Thymus (tissue), 11 donors: ENCODE results near the gene SETBP1. TPM values are rescaled to one million over a fixed set of nuclear protein-coding genes. Genes with fewer than 3 reads are reported as not detected.

Source experiments
- DNase-seq, 9 donors: peaks; one replicate each; pipeline ENCODE4 v3.0.0-alpha.2; 2013; ENCODE audit warnings: low spot score in 9 of 9, low read depth in 6 of 9, missing footprints in 1 of 9
- H3K27ac ChIP-seq, 2 donors: one replicate each; pipeline ENCODE4 v1.5.1; 2013; ENCODE audit warnings: control low read depth in 1 of 2, low read depth in 1 of 2, low read length in 1 of 2, mild to moderate bottlenecking in 1 of 2, moderate library complexity in 1 of 2
- H3K27me3 ChIP-seq, 2 donors: one replicate each; pipeline ENCODE4 v1.5.1; 2013; ENCODE audit warnings: low read length in 1 of 2; ENCODE audit not compliant: control insufficient read depth in 2 of 2, insufficient read depth in 1 of 2
- H3K36me3 ChIP-seq, 2 donors: one replicate each; pipeline ENCODE4 v1.5.1; 2013; ENCODE audit warnings: low read length in 1 of 2, mild to moderate bottlenecking in 1 of 2, moderate library complexity in 1 of 2; ENCODE audit not compliant: control insufficient read depth in 2 of 2, insufficient read depth in 2 of 2
- H3K4me1 ChIP-seq, 2 donors: one replicate each; pipeline ENCODE4 v1.5.1; 2013; ENCODE audit warnings: low read length in 2 of 2; ENCODE audit not compliant: control insufficient read depth in 2 of 2, insufficient read depth in 2 of 2
- H3K4me3 ChIP-seq, 2 donors: one replicate each; pipeline ENCODE4 v1.5.1; 2013; ENCODE audit warnings: low read length in 2 of 2, control low read depth in 1 of 2, mild to moderate bottlenecking in 1 of 2
- H3K9me3 ChIP-seq, 2 donors: one replicate each; pipeline ENCODE4 v1.5.1; 2013; ENCODE audit warnings: low read length in 1 of 2, mild to moderate bottlenecking in 1 of 2; ENCODE audit not compliant: control insufficient read depth in 2 of 2, insufficient read depth in 1 of 2
- WGBS: extraction: QIAGEN DNeasy Blood & Tissue Kit; methylation state at CpG from one replicate; pipeline ENCODE4 v1.1.7; 2013; 5-methylcytosine and 5-hydroxymethylcytosine counted together
- polyA plus RNA-seq: library from polyadenylated mRNA; stranded (reverse); fragments of 200-250 nt; gene quantifications from one replicate; pipeline ENCODE4 v1.2.3, GENCODE V29; 2013
- total RNA-seq: library from RNA; stranded (reverse); fragments of 120-200 nt; gene quantifications from one replicate; pipeline ENCODE4 v1.2.4, GENCODE V29; 2013
- donor health status: healthy.

The SETBP1 gene
- total and polyA plus RNA-seq, 2 donors: 3.3 to 8.5 TPM

DNA sequence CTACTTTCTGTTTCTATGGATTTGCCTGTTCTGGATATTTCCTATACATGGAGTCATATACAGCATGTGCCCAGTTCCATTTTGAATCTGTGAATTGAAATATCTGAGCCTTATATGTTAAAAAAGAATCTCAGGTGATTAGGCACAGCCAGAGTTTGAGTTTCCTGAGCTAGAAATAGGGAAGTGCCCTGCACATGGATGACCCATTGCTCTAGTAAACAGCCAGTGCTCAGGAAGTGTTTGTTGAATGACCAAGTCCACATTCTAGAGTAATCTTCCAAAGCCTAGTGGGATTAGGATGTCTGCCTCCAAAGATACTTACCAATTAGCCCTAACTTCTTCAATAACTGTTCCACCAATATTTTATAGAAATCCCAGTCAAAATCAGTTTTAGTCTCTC lies 165.8 kb downstream of the SETBP1 start:
- Histone ChIP-seq H3K9me3 (peaks cover 0 to 3% of the 10 kb centered on the region in 2 donors), H3K27me3 (no peaks in the 10 kb centered on the region), H3K4me1 (no peaks in the 10 kb centered on the region), H3K36me3 (no peaks in the 10 kb centered on the region), H3K27ac (no peak overlapping the region), H3K4me3 (no peak overlapping the region)
- DNase-seq: no peak

DNA sequence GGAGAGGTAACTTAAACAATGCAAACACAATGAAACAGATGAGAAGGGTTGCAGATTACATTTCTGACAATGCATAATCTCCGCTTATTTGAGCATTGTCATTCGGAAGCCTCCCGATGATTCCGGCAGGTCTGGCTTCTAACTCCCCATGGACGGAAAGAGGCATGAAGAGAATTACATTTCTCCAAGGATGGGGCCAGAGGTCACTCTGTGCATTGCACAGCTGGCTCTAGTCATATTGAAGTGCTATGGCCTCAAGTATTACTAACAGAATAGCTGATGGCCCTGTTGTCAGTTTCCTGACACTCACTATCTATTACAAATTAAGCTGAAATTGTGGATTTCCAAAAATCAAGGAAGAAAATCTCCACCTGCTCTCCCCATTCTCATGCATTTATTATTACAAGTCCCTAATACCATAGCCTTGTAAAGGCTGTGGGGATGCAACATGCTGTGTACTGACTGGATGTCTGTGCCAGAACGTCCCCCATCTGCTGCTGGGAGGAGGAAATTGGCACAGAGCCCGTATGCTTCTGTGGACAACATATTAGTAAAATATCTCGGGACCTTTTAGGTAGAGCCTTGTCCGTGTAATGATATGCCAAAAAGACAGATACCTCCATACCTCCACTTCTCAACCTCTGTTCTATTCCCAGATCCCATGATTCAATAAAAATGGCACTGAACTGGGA lies 168.1 kb downstream of the SETBP1 start:
- DNase-seq: no peak
- Histone ChIP-seq H3K27ac (no peak overlapping the region), H3K4me3 (no peak overlapping the region), H3K36me3 (no peaks in the 10 kb centered on the region), H3K4me1 (no peaks in the 10 kb centered on the region), H3K27me3 (no peaks in the 10 kb centered on the region), H3K9me3 (peaks cover 0 to 3% of the 10 kb centered on the region in 2 donors)
- 95% methylated on average over 9 of the region's 9 CpGs for WGBS

DNA sequence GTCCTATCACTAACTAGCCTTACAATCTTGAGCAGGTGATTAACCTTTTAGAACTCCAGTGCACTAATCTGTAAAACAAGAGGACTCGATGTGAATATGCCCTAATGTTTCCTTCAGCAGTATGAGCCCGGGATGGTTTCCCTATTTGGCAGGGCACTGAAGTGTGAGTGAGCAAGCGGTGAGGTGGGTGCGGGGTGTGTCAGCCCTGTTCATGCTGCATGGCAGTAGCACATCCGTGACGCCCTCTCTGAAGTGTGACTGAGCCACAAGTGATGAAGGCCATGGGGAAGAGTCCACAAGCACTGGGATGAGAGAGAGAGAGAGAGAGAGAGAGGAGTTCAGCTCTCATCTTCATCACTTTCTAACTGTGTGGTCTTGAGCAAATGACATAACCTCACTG lies 168.7 kb downstream of the SETBP1 start:
- Histone ChIP-seq H3K36me3 (no peaks in the 10 kb centered on the region), H3K4me1 (no peaks in the 10 kb centered on the region), H3K27ac (no peak overlapping the region), H3K4me3 (no peak overlapping the region), H3K9me3 (peaks cover 0 to 3% of the 10 kb centered on the region in 2 donors), H3K27me3 (no peaks in the 10 kb centered on the region)
- no peak for DNase-seq
- WGBS: 97% methylated on average over 6 of the region's 6 CpGs

DNA sequence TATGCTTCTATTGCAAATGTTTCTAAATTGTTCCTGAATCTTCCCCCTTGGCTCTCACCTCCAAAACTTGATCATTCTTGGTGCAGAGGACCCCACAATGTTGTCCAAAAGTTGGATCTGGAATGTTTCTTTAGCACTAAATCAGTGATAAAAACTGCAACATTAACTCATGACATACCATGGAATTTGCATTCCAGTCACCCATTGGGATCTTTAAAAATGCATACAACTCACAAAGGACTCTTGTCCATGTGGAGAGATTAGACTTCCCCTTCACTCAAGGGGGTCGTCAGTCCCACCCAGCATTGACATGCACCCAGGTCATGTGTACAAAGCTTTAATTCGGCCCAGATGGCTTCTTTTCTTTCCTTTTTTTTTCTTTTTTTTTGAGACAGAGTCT lies 169.3 kb downstream of the SETBP1 start:
- 99% methylated on average over 2 of the region's 2 CpGs for WGBS
- H3K27ac ChIP-seq: no peak overlapping the region
- H3K9me3 ChIP-seq: no peaks in the 10 kb centered on the region
- no peak for DNase-seq
- H3K27me3 ChIP-seq: no peaks in the 10 kb centered on the region
- H3K4me1 ChIP-seq: no peaks in the 10 kb centered on the region
- no peaks in the 10 kb centered on the region for H3K36me3 ChIP-seq
- H3K4me3 ChIP-seq: no peak overlapping the region

DNA sequence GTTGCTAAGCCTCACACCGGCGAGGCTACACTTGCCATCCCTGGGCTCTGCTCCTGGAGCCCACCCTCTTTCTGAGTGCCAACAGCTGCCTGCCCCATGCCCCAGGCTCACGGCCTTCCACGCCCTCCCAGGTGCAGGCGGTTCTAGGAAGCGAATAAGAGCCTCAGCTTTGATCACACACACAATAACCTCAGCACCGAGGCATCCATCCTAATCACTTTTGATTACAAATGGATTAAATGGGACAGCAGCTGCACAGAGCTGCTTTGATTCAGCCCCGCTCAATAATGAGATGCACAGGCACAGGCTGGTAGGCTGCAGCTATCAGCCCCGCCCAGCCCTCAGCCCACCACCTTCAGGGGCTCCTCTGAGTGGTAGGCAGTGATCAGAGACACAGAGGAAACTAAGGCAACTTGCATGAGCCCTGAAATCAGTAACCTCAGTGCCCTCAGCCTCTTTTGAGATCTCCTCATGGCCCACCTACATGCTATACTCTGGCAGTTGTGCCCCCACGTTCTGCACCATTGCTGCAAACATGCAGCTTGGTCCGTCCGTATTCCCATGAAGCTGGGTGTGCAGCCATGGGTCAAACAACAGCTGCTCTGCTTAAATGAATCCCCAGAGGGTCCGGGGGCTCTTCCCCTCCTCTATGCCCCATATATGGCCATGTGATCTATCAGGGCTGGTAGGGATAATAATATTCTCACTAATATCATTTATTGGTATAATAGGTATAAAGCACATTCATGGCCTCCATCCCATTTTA lies 171.4 kb downstream of the SETBP1 start:
- no peaks in the 10 kb centered on the region for H3K9me3 ChIP-seq
- H3K4me3 ChIP-seq: no peak overlapping the region
- H3K27me3 ChIP-seq: no peaks in the 10 kb centered on the region
- H3K36me3 ChIP-seq: no peaks in the 10 kb centered on the region
- 96% methylated on average over 13 of the region's 13 CpGs for WGBS
- DNase-seq: no peak
- no peaks in the 10 kb centered on the region for H3K4me1 ChIP-seq
- H3K27ac ChIP-seq: no peak overlapping the region

DNA sequence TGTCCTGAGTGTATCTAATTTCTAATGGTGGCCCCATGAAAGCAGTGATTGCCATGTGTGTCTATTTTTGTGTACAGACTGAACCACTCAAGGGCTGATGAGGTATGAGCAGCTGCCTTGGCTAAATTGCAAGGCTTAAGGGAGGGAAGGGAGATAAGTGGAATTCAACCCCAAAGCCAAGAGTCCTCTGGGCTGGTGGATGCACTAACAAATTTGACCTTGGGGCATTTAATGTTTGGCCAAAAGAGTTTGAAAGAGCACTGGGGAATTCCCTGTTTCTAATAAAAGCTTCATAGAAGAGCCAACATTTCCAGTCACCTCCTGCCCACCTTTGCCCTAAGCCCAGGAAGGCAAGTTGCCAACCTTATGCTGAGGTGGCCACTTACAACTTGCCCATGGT lies 172.1 kb downstream of the SETBP1 start:
- DNase-seq: no peak
- no peaks in the 10 kb centered on the region for H3K27me3 ChIP-seq
- no peak overlapping the region for H3K4me3 ChIP-seq
- H3K4me1 ChIP-seq: no peaks in the 10 kb centered on the region
- H3K27ac ChIP-seq: no peak overlapping the region
- H3K36me3 ChIP-seq: no peaks in the 10 kb centered on the region
- no peaks in the 10 kb centered on the region for H3K9me3 ChIP-seq

DNA sequence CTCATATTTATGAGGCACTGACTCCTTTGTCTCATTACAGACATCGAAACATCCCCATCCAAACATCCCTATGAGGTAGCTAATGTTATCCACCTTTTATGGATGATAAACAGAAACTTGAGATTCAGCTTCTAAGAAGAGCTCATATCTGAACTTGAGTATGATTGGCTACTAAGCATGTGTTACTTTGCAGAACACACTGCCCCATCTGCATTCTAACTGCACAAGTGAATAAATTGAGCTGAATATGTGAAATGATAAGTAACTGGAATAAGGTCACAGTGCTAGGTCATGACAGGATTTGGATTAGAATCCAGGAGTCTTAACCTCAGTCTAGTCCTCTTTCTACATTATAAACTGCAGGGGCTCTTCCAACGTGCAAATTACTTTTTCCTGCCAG lies 172.7 kb downstream of the SETBP1 start:
- Histone ChIP-seq H3K36me3 (no peaks in the 10 kb centered on the region), H3K27ac (no peak overlapping the region), H3K4me1 (no peaks in the 10 kb centered on the region), H3K4me3 (no peak overlapping the region), H3K9me3 (no peaks in the 10 kb centered on the region), H3K27me3 (no peaks in the 10 kb centered on the region)
- DNase-seq: no peak
- 94% methylated on average over 2 of the region's 2 CpGs for WGBS

DNA sequence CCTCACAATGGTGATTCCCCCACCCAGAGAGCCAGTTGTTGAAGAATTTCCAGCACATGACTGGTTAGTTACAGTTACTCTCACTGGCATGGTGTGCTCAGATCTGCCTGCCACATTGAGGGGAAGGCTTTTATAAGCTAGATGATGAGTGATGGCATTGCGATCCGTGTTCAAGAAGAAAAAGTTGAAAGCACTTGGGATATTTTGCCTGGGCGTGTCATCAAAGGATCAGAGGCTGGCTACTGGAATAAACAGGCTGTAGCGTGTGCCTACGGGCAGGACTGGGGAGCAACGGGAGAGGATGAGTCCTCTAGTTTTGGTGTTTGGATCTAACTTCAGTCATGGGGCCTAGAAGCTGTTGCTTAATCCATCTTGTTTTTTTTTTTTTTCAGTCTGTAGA lies 175.0 kb downstream of the SETBP1 start:
- H3K4me1 ChIP-seq: no peaks in the 10 kb centered on the region
- H3K9me3 ChIP-seq: no peaks in the 10 kb centered on the region
- WGBS: 96% methylated on average over 6 of the region's 6 CpGs
- H3K27me3 ChIP-seq: no peaks in the 10 kb centered on the region
- no peak overlapping the region for H3K4me3 ChIP-seq
- no peak for DNase-seq
- no peak overlapping the region for H3K27ac ChIP-seq
- no peaks in the 10 kb centered on the region for H3K36me3 ChIP-seq

DNA sequence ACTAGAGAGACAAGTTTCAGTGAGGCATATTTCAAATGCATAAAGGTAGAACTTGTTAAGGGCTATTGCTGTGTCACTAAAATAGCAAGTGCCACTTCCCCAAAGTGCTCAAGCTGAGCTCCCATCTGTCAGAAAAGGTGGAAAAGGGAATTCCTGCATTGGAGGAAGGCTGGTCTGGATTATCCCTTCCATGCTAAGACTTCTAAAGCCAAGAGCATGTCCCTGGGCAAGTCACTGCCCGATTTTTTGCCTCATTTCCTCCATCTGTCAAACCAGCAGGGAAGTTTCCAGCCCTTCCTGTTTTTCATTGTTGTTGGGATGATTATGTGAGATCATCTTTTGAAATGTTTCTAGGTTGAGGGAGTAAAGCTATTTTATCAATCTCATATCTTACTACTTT lies 175.5 kb downstream of the SETBP1 start:
- 71% methylated on average over 1 of the region's 1 CpG for WGBS
- Histone ChIP-seq H3K9me3 (no peaks in the 10 kb centered on the region), H3K4me1 (no peaks in the 10 kb centered on the region), H3K27ac (no peak overlapping the region), H3K27me3 (no peaks in the 10 kb centered on the region), H3K36me3 (no peaks in the 10 kb centered on the region), H3K4me3 (no peak overlapping the region)
- DNase-seq: no peak
